SJSA1 (cell line): ENCODE measurements around the gene BRAT1. TPM values are rescaled to one million over a fixed set of nuclear protein-coding genes. Genes with fewer than 3 reads are reported as not detected.

ENCODE experiments used
- DNase-seq, 2 experiments: peaks; one replicate each; pipeline ENCODE4 v3.0.0-alpha.2; 2015 to 2020; ENCODE audit warnings: low spot score in 2 of 2, low read depth in 1 of 2
- H3K27ac ChIP-seq: fragments of 250-450 bp; sonication (Bioruptor Pico); 2 replicates; pipeline ENCODE4 v1.5.1; 2020; ENCODE audit warnings: mild to moderate bottlenecking, moderate library complexity
- H3K27me3 ChIP-seq: fragments of 250-450 bp; sonication (Bioruptor Pico); replicated peaks from 2 replicates; pipeline ENCODE4 v1.5.1; 2020; ENCODE audit warnings: mild to moderate bottlenecking, moderate library complexity
- H3K36me3 ChIP-seq: fragments of 250-450 bp; sonication (Bioruptor Pico); 2 replicates; pipeline ENCODE4 v1.5.1; 2020; ENCODE audit warnings: mild to moderate bottlenecking
- H3K4me1 ChIP-seq: fragments of 250-450 bp; sonication (Bioruptor Pico); replicated peaks from 2 replicates; pipeline ENCODE4 v1.6.1; 2021; ENCODE audit warnings: mild to moderate bottlenecking
- H3K4me3 ChIP-seq: fragments of 250-450 bp; sonication (Bioruptor Pico); 2 replicates; pipeline ENCODE4 v1.5.1; 2020; ENCODE audit warnings: mild to moderate bottlenecking
- H3K9me3 ChIP-seq: fragments of 250-450 bp; sonication (Bioruptor Pico); replicated peaks from 2 replicates; pipeline ENCODE4 v1.5.1; 2020; ENCODE audit warnings: mild to moderate bottlenecking
- total RNA-seq: library from RNA; depleted of rRNA; stranded (reverse); fragments of >200 nt; shearing (Covaris generic); gene quantifications from 2 replicates; pipeline ENCODE4 v1.2.3, GENCODE V29; 2014; rRNA removed

The BRAT1 gene
- total RNA-seq, 1 experiment from 2014 or later, result 33.3 TPM

GRCh38 chr7:2497065-2497464 is 58.3 kb downstream of the BRAT1 start:
- Histone ChIP-seq H3K4me1 (no peaks in the 10 kb centered on the region), H3K4me3 (no peak overlapping the region), H3K9me3 (no peaks in the 10 kb centered on the region), H3K27me3 (no peaks in the 10 kb centered on the region), H3K27ac (no peak overlapping the region), H3K36me3 (no peaks in the 10 kb centered on the region)
- DNase-seq, result no peak

- Histone ChIP-seq H3K4me3 (no peak overlapping the region), H3K27ac (no peak overlapping the region), H3K9me3 (no peaks in the 10 kb centered on the region), H3K27me3 (no peaks in the 10 kb centered on the region), H3K4me1 (no peaks in the 10 kb centered on the region), H3K36me3 (no peaks in the 10 kb centered on the region)
- no peak for DNase-seq
Observed at GRCh38 chr7:2496375-2496774, 58.9 kb downstream of the BRAT1 start.

DNA sequence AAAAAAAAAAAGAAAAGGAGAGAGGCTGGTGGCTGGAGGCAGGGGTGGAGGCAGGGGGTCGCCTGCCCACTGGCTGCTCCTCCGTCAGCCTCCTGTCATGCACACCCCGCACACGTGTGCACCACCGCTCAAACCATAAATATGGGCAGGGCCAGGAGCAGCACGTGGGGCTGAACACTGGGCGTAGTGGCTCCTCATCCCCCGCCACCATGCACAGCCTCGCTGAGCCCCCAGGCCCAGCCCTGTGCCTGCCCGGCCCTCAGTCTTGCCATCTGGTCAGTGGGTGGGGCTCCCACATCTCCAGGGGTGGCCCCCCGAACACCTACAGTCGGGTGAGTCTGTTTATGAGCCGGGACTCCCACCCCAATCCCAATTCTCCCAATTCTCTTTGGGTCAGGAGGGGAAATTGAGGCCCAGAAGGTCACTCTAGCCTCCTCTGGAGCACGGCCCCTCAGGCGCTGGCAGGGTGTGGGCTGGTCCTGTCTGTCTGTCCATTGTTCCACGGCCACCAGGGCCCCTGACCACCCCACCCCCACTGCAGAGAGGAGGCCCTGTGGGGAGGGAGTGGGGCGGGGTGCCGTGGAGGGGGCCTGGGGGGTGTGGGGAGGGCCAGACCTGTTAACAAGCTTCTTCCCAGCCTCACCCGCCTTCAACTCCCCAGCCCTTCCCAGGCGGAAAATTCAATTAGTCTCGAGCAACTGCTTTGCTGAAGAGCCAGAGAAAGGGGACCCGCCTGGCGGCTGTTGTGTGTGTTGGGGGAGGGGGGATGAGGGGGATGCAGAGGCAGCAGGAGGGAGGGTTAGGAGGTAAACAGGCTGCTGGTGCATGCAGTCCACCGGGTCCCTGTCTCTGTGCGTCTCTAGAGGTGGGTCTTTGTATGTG is 59.7 kb downstream of the BRAT1 start:
- no peaks in the 10 kb centered on the region for H3K4me1 ChIP-seq

GRCh38 chr7:2494191-2495130 is 60.9 kb downstream of the BRAT1 start:
- Histone ChIP-seq H3K27me3 (no peaks in the 10 kb centered on the region), H3K36me3 (no peaks in the 10 kb centered on the region), H3K4me3 (no peak overlapping the region), H3K9me3 (no peaks in the 10 kb centered on the region), H3K4me1 (no peaks in the 10 kb centered on the region), H3K27ac (no peak overlapping the region)
- DNase-seq, result no peak

More for the DNA sequence above, 59.7 kb downstream of the BRAT1 start:
- Histone ChIP-seq H3K9me3 (no peaks in the 10 kb centered on the region), H3K36me3 (no peaks in the 10 kb centered on the region), H3K4me3 (no peak overlapping the region), H3K27ac (no peak overlapping the region), H3K27me3 (no peaks in the 10 kb centered on the region)
- no peak for DNase-seq

DNA sequence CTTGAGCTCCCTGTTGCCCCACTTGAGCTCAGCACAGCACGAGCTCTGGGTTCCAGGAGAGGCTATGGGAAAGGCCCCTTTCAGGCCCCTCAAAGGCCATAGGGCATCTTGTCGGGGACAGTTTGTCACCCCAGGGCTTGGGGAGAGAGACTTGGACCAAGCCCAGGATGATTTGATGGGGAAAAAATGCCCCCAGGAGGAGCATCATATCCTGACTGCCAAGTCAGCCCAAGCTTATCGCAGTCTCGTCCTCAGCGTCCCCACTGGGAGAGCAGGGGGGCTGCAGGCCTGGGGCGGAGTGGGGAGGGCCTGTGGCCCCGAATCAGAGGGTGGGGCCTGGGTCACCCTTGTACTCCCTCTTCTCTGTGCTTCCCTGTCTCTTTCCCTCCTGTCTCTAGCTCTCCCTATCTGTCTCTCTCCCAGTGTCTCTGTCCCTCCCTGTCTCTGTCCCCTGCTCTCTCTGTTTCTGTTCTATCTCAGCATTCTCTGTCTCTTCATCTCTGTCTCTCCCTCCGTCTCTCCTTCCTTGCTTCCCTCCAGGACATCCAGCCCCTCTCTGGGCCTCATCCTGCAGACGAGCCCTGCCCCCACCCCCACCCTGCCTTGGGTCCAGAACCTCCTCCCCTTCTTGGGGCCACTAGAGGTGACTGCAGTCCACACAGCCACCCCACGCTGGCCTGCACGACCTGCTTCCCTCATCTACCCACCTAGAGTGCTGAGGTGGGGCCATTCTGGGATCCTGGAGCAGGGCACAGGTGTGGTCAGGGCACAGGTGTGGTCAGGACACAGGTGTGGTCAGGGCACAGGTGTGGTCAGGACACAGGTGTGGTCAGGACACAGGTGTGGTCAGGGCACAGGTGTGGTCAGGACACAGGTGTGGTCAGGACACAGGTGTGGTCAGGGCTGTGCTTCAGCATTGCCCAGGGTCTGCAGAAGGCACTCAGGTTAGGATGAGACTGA is 61.8 kb downstream of the BRAT1 start:
- DNase-seq, result no peak
- no peaks in the 10 kb centered on the region for H3K27me3 ChIP-seq
- no peak overlapping the region for H3K27ac ChIP-seq
- no peak overlapping the region for H3K4me3 ChIP-seq
- H3K36me3 ChIP-seq, result no peaks in the 10 kb centered on the region
- no peaks in the 10 kb centered on the region for H3K9me3 ChIP-seq
- no peaks in the 10 kb centered on the region for H3K4me1 ChIP-seq

DNA sequence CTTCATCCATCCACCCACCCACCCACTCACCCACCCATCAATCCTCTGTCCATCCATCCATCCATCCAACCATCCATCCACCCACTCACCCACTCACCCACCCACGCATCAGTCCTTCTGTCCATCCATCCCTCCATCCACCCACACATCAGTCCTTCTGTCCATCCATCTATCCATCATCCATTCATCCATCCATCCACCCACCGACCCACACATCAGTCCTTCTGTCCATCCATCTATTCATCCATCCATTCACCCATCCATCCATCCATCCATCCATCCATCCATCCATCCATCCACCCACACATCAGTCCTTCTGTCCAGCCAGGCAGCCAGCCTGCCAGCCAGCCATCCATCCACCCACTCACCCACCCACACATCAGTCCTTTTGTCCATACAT is 63.3 kb downstream of the BRAT1 start:
- DNase-seq, result no peak
- Histone ChIP-seq H3K27ac (no peak overlapping the region), H3K4me3 (no peak overlapping the region), H3K27me3 (no peaks in the 10 kb centered on the region), H3K4me1 (no peaks in the 10 kb centered on the region), H3K36me3 (no peaks in the 10 kb centered on the region), H3K9me3 (no peaks in the 10 kb centered on the region)

DNA sequence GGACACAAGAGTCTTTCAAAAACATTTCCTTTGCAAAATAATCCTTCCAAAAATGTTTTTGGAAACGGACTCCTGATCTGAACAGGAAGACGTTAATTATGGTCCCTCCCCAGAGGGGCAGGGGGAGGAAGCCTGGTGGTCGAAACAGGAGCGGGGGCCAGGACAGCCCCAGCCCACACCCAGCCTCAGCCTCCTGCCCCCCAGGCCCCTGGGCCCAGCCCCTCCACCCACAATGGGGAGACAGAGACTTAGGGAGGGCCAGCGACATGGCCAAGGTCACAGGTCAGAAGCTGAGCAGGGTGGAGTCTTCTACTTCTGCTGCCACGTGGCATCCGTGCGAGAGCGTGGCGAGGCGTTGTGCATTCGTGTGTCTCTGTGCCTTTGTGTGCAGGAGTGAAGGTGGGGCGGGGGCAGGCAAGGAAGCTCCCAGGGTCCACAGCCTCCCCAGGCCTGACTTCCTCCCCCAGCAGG is 65.1 kb downstream of the BRAT1 start:
- no peak overlapping the region for H3K4me3 ChIP-seq
- H3K4me1 ChIP-seq, result no peaks in the 10 kb centered on the region
- no peaks in the 10 kb centered on the region for H3K36me3 ChIP-seq
- no peak for DNase-seq
- no peaks in the 10 kb centered on the region for H3K9me3 ChIP-seq
- no peak overlapping the region for H3K27ac ChIP-seq
- no peaks in the 10 kb centered on the region for H3K27me3 ChIP-seq

- DNase-seq, result no peak
- Histone ChIP-seq H3K9me3 (no peaks in the 10 kb centered on the region), H3K36me3 (no peaks in the 10 kb centered on the region), H3K4me1 (no peaks in the 10 kb centered on the region), H3K4me3 (no peak overlapping the region), H3K27me3 (no peaks in the 10 kb centered on the region), H3K27ac (no peak overlapping the region)
Observed at GRCh38 chr7:2488681-2489080, 66.6 kb downstream of the BRAT1 start.

GRCh38 chr7:2488272-2488645 is 67.1 kb downstream of the BRAT1 start:
- no peak for DNase-seq
- Histone ChIP-seq H3K36me3 (no peaks in the 10 kb centered on the region), H3K4me3 (no peak overlapping the region), H3K27ac (no peak overlapping the region), H3K27me3 (no peaks in the 10 kb centered on the region), H3K9me3 (no peaks in the 10 kb centered on the region), H3K4me1 (no peaks in the 10 kb centered on the region)

Other genes starting within 250 kb of the BRAT1 start
- 10.1 and 12.2 TPM in 2 replicates for gene SNX8, start 241.1 kb downstream of the BRAT1 start, total RNA-seq
- 192 and 199 TPM in 2 replicates for gene EIF3B, start 200.7 kb downstream of the BRAT1 start, total RNA-seq
- gene CHST12, start 151.9 kb downstream of the BRAT1 start, total RNA-seq, result 9.7 and 10.7 TPM in 2 replicates
- gene GRIFIN, start 79.1 kb downstream of the BRAT1 start, total RNA-seq, result not detected in 2 replicates
- gene LFNG, start 35.8 kb downstream of the BRAT1 start, total RNA-seq, result 0.97 and 2.4 TPM in 2 replicates
- gene IQCE, start 3.5 kb upstream of the BRAT1 start, total RNA-seq, result 10.9 and 16.1 TPM in 2 replicates
- 24.3 and 25.2 TPM in 2 replicates for gene TTYH3, start 76.5 kb upstream of the BRAT1 start, total RNA-seq
- gene AMZ1, start 132.7 kb upstream of the BRAT1 start, total RNA-seq, result 1.3 TPM in 1 of 2 replicates, not detected in the other